AG09309 (cell line): ENCODE data around the gene TRABD2B.

Experiments
- DNase-seq: peaks from one replicate; pipeline ENCODE4 v3.0.0-alpha.2; 2010; ENCODE audit warnings: low read depth
- H3K4me3 ChIP-seq: 2 replicates; pipeline ENCODE4 v1.5.1; 2011; ENCODE audit warnings: mild to moderate bottlenecking, low read depth, low read length, moderate library complexity; ENCODE audit not compliant: control insufficient read depth
- CTCF ChIP-seq: IDR thresholded peaks from 2 replicates; pipeline ENCODE4 v1.5.1; 2011; ENCODE audit warnings: mild to moderate bottlenecking, low read depth, low read length, inconsistent platforms; ENCODE audit not compliant: insufficient read depth, control insufficient read depth; ENCODE audit errors: missing control alignments

TRABD2B gene

DNA sequence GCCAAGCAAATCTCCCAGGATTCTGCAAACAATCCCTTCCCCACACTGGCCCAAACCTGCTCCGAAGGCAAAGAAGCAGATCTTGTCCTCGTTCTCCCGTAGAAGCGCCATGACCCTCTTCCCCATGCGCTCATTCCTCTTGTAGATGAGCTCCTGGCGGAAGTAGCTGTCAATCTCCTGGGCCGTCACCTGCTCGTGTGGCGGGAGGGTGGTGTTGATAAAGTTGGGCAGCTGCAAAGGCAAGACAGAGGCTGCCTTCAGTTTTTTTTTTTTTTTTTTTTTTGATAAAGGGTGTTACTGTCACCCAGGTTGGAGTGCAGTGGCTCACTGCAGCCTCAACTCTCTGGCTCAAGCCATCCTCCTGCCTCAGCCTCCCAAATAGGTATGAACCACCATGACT is 202.7 kb downstream of the TRABD2B start:
- no peak for DNase-seq
- H3K4me3 ChIP-seq, result no peak overlapping the region
- TF ChIP-seq CTCF, result no peak

DNA sequence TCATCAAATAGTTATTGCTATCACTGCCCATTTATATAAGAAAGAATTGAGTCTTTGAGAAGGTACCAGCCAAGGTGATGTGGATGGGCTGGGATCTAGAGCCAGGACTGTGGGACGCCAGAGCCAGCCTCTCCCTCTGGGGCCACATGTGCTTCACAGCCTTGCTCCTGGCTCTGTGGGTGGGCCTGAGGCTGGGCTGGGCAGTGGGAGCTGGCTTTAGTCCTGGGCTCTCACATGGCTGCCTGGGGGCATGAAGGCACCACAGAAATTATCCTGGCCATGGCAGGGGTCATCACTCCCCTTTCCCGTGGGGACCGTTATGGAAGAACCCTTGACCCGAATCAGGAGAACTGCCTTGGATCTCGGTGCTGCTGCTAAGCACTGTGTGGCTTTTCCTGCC is 203.1 kb downstream of the TRABD2B start:
- no peak for TF ChIP-seq CTCF
- DNase-seq, result no peak
- no peak overlapping the region for H3K4me3 ChIP-seq

DNA sequence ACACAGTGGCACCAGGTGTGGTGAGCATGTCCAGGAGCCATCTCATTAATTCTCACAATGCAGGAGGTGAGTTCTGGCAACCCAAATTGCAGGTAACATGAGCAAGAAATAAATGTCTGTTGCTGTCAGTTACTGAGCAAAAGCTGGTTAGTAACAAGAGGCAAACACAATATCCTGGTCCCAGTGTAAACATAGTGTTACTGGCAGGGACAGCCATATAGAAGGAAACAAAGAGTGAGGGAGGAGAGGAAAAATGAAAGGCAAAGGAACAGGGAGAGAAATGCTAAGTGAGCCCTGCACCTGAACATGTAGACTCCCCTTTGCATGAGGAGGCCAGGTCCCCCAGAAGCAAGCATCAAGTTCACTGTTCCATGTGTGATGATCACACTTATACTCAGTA is 203.6 kb downstream of the TRABD2B start:
- no peak for TF ChIP-seq CTCF
- H3K4me3 ChIP-seq, result no peak overlapping the region
- no peak for DNase-seq

DNA sequence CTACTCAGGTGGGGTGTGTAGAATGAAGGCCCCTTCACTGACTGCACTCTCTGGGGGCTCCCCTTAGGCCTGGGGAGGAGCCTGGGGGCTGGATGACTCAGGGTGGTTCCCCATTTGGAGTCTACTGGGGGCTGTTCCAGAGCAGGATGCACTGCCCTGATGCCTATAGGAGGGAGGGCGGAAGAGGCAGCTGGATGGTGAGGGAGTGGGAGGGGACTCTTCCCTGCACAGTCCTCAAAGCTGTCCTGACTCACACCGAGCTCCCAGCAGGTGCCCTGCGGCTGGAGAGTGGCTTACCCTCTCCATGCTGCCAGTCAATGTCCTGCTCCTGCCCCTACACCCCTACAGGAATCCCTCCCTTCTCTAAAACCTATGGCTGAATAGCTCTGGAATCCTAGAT is 204.4 kb downstream of the TRABD2B start:
- DNase-seq, result no peak
- H3K4me3 ChIP-seq, result no peak overlapping the region
- no peak for TF ChIP-seq CTCF

GRCh38 chr1:47791879-47792608 is 205.1 kb downstream of the TRABD2B start:
- H3K4me3 ChIP-seq, result no peak overlapping the region
- no peak for DNase-seq
- TF ChIP-seq CTCF, result no peak

GRCh38 chr1:47788761-47789160 is 208.4 kb downstream of the TRABD2B start:
- DNase-seq, result no peak
- TF ChIP-seq CTCF, result no peak
- no peak overlapping the region for H3K4me3 ChIP-seq
